Neural progenitor cell (in vitro differentiated cells): ENCODE measurements around the gene JAK2. TPM values are rescaled to one million over a fixed set of nuclear protein-coding genes. Genes with fewer than 3 reads are reported as not detected.

ENCODE experiments used
- DNase-seq: peaks from one replicate; pipeline ENCODE4 v3.0.0-alpha.2; 2016; ENCODE audit warnings: low spot score
- H2AFZ ChIP-seq: fragments of 200-600 bp; sonication (generic); replicated peaks from 2 replicates; pipeline ENCODE4 v1.6.1; 2016; ENCODE audit warnings: antibody characterized with exemption
- H3F3A ChIP-seq: fragments of 200-600 bp; sonication (generic); 2 replicates; pipeline ENCODE4 v1.6.1; 2016; ENCODE audit warnings: antibody characterized with exemption, low read depth
- H3K27ac ChIP-seq: fragments of 200-600 bp; sonication (generic); 2 replicates; pipeline ENCODE4 v1.5.1; 2016; ENCODE audit warnings: mild to moderate bottlenecking
- H3K27me3 ChIP-seq: fragments of 200-600 bp; sonication (generic); 2 replicates; pipeline ENCODE4 v1.6.1; 2016; ENCODE audit warnings: mild to moderate bottlenecking, moderate library complexity
- H3K36me3 ChIP-seq: fragments of 200-600 bp; sonication (generic); 2 replicates; pipeline ENCODE4 v1.5.1; 2016
- H3K4me1 ChIP-seq: fragments of 200-600 bp; sonication (generic); 2 replicates; pipeline ENCODE4 v1.6.1; 2016; ENCODE audit warnings: mixed run types
- H3K4me2 ChIP-seq: fragments of 200-600 bp; sonication (generic); 2 replicates; pipeline ENCODE4 v1.6.1; 2016
- H3K4me3 ChIP-seq: fragments of 200-600 bp; sonication (generic); 2 replicates; pipeline ENCODE4 v1.5.1; 2016
- H3K79me2 ChIP-seq: fragments of 200-600 bp; sonication (generic); 2 replicates; pipeline ENCODE4 v1.6.1; 2016; ENCODE audit warnings: low read depth
- H3K9ac ChIP-seq: fragments of 200-600 bp; sonication (generic); 2 replicates; pipeline ENCODE4 v1.6.1; 2016
- H3K9me3 ChIP-seq: fragments of 200-600 bp; sonication (generic); 2 replicates; pipeline ENCODE4 v1.5.1; 2016; ENCODE audit warnings: low read depth
- H4K20me1 ChIP-seq: fragments of 200-600 bp; sonication (generic); 2 replicates; pipeline ENCODE4 v1.6.1; 2016; ENCODE audit warnings: low read depth
- H3K27ac Mint-ChIP-seq: 3 replicates; pipeline ENCODE4 v1.8.0; 2021; ENCODE audit warnings: mixed read lengths
- H3K27me3 Mint-ChIP-seq: 2 replicates; pipeline ENCODE4 v1.8.0; 2022; ENCODE audit warnings: low read depth, mild to moderate bottlenecking, inconsistent platforms, moderate library complexity, mixed read lengths; ENCODE audit not compliant: insufficient read depth
- H3K36me3 Mint-ChIP-seq: 3 replicates; pipeline ENCODE4 v1.8.0; 2021; ENCODE audit warnings: mixed read lengths
- H3K4me1 Mint-ChIP-seq: 3 replicates; pipeline ENCODE4 v1.8.0; 2021; ENCODE audit warnings: mixed read lengths
- H3K4me3 Mint-ChIP-seq: 3 replicates; pipeline ENCODE4 v1.8.0; 2021; ENCODE audit warnings: mild to moderate bottlenecking, moderate library complexity, mixed read lengths
- H3K9me3 Mint-ChIP-seq: 3 replicates; pipeline ENCODE4 v1.8.0; 2020; ENCODE audit warnings: mixed read lengths
- EZH2 ChIP-seq: fragments of 200-600 bp; sonication (generic); IDR thresholded peaks from 2 replicates; pipeline ENCODE4 v1.6.1; 2017; ENCODE audit warnings: antibody characterized with exemption, mild to moderate bottlenecking, moderate library complexity
- EZH2phosphoT487 ChIP-seq: fragments of 200-600 bp; sonication (generic); IDR thresholded peaks from 2 replicates; pipeline ENCODE4 v1.6.1; 2017; ENCODE audit warnings: antibody characterized with exemption
- total RNA-seq: library from RNA; depleted of rRNA; stranded (reverse); fragments of >200 nt; gene quantifications from 2 replicates; pipeline ENCODE4 v1.2.3, GENCODE V29; 2015; ENCODE audit warnings: low replicate concordance
- TF ChIP-seq, protein P1 (sequence below): fragments of 200-600 bp; sonication (generic); IDR thresholded peaks from 2 replicates; pipeline ENCODE4 v1.5.1; 2017; ENCODE audit warnings: antibody characterized with exemption, mild to moderate bottlenecking

JAK2 gene
- total RNA-seq, 1 donor from 2014 or later = 3.9 TPM

DNA sequence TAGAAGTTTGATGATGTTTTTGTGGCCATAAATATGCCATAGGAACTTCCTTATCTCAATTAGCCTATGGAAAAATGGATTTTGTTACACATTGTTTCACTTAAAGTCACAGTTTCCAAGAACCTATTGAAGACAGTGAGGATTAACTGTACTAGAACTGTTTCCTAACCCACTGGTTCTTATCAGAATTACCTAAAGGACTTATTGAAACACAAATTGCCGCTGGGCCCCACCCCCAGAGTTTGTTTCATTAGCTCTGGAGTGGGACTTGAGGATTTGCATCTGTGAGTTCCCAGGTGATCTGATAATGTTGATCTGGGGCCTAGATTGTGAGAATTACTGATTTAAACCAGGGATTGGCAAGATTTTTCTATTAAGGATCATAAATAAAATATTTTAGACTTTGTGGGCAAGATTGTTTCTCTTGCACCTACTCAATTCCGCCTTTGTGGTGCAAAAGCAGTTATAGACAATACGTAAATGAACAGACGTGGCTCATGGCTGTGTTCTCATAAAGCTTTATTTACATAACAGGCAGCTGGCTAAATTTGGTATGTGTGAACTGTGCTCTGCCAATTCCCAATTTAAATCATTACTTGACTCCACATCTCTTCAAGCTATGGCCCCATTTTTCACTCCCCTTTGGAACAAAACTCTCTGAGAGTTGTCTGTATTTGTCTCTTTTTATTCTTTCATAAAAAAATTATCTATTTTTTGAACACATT is 9.3 kb downstream of the JAK2 start:
- H3K9ac ChIP-seq = no peak overlapping the region
- no peaks in the 10 kb centered on the region for H3K27me3 Mint-ChIP-seq
- H2AFZ ChIP-seq = no peak overlapping the region
- H3K27me3 ChIP-seq = no peaks in the 10 kb centered on the region
- H3K9me3 Mint-ChIP-seq = peaks cover 8% of the 10 kb centered on the region
- no peak overlapping the region for H3K27ac Mint-ChIP-seq
- H3K4me1 Mint-ChIP-seq = no peaks in the 10 kb centered on the region
- H3K4me3 Mint-ChIP-seq = no peak overlapping the region
- H3K27ac ChIP-seq = no peak overlapping the region
- no peak overlapping the region for H3K4me2 ChIP-seq
- no peak for TF ChIP-seq EZH2
- TF ChIP-seq, protein P1, sequence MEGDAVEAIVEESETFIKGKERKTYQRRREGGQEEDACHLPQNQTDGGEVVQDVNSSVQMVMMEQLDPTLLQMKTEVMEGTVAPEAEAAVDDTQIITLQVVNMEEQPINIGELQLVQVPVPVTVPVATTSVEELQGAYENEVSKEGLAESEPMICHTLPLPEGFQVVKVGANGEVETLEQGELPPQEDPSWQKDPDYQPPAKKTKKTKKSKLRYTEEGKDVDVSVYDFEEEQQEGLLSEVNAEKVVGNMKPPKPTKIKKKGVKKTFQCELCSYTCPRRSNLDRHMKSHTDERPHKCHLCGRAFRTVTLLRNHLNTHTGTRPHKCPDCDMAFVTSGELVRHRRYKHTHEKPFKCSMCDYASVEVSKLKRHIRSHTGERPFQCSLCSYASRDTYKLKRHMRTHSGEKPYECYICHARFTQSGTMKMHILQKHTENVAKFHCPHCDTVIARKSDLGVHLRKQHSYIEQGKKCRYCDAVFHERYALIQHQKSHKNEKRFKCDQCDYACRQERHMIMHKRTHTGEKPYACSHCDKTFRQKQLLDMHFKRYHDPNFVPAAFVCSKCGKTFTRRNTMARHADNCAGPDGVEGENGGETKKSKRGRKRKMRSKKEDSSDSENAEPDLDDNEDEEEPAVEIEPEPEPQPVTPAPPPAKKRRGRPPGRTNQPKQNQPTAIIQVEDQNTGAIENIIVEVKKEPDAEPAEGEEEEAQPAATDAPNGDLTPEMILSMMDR = no peak
- TF ChIP-seq EZH2phosphoT487 = no peak
- no peak for DNase-seq
- no peaks in the 10 kb centered on the region for H3F3A ChIP-seq
- H3K9me3 ChIP-seq = no peaks in the 10 kb centered on the region
- no peak overlapping the region for H3K4me3 ChIP-seq
- peaks cover 8% of the 10 kb centered on the region for H3K36me3 Mint-ChIP-seq
- no peaks in the 10 kb centered on the region for H3K36me3 ChIP-seq
- H3K79me2 ChIP-seq = no peaks in the 10 kb centered on the region
- H4K20me1 ChIP-seq = no peaks in the 10 kb centered on the region
- peaks cover 4% of the 10 kb centered on the region for H3K4me1 ChIP-seq

DNA sequence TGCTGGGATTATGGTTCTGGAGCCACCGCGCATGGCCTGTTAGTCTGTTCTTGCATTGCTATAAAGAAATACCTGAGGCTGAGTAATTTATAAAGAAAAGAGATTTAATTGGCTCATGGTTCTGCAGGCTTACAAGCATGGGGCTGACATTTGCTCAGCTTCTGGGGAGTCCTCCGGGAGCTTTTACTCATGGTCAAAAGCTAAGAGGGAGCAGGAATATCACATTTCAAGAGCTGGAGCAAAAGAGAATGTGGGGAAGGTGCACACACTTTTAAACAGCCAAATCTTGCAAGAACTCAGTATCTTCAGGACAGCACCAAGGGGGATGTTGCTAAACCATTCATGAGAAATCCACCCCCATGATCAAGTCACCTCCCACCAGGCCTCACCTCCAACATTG is 12.1 kb downstream of the JAK2 start:
- Histone ChIP-seq H3K36me3 (no peaks in the 10 kb centered on the region), H3K27ac (no peak overlapping the region), H3K9ac (no peak overlapping the region), H4K20me1 (no peaks in the 10 kb centered on the region), H2AFZ (no peak overlapping the region), H3K4me2 (no peak overlapping the region), H3F3A (no peaks in the 10 kb centered on the region), H3K27me3 (no peaks in the 10 kb centered on the region), H3K9me3 (no peaks in the 10 kb centered on the region), H3K4me3 (no peak overlapping the region), H3K79me2 (no peaks in the 10 kb centered on the region), H3K4me1 (peaks cover 4% of the 10 kb centered on the region)
- H3K27me3 Mint-ChIP-seq = no peaks in the 10 kb centered on the region
- H3K36me3 Mint-ChIP-seq = peaks cover 8% of the 10 kb centered on the region
- H3K9me3 Mint-ChIP-seq = peaks cover 8% of the 10 kb centered on the region
- TF ChIP-seq, protein P1 = no peak
- no peak for TF ChIP-seq EZH2phosphoT487
- TF ChIP-seq EZH2 = no peak
- DNase-seq = no peak
- no peak overlapping the region for H3K27ac Mint-ChIP-seq
- no peak overlapping the region for H3K4me3 Mint-ChIP-seq
- H3K4me1 Mint-ChIP-seq = no peaks in the 10 kb centered on the region

DNA sequence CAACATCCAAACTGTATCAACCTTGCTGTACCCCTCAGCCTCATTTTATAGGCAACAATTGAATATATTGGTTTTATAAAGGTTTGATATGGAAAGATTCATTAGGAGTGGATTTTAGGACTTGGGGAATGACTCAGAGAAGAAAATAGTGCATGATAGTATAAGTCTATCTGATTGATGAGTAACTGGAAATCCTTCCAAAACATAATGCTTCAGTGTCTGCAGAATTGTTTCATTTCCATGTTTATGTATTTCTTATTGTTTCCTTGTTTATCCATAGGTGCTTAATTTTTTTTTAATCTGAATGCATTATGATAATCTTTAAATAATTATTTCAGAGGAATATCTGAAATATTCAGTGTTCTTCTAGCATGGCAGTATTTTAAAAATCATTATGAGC is 12.6 kb downstream of the JAK2 start:
- H3K4me3 Mint-ChIP-seq = no peak overlapping the region
- no peak overlapping the region for H3K27ac Mint-ChIP-seq
- Histone ChIP-seq H3K36me3 (no peaks in the 10 kb centered on the region), H2AFZ (no peak overlapping the region), H3K27ac (no peak overlapping the region), H3K27me3 (no peaks in the 10 kb centered on the region), H3K4me2 (no peak overlapping the region), H3K79me2 (no peaks in the 10 kb centered on the region), H3K9me3 (no peaks in the 10 kb centered on the region), H3K4me1 (peaks cover 4% of the 10 kb centered on the region), H3K9ac (no peak overlapping the region), H4K20me1 (no peaks in the 10 kb centered on the region), H3F3A (no peaks in the 10 kb centered on the region), H3K4me3 (no peak overlapping the region)
- H3K4me1 Mint-ChIP-seq = no peaks in the 10 kb centered on the region
- TF ChIP-seq EZH2phosphoT487 = no peak
- TF ChIP-seq, protein P1 = no peak
- no peak for TF ChIP-seq EZH2
- peaks cover 8% of the 10 kb centered on the region for H3K9me3 Mint-ChIP-seq
- no peak for DNase-seq
- H3K36me3 Mint-ChIP-seq = peaks cover 7% of the 10 kb centered on the region
- H3K27me3 Mint-ChIP-seq = no peaks in the 10 kb centered on the region
